Fibroblast of mammary gland (primary cell): Measurements from ENCODE around the gene PDE3A.
A peak's percentile ranks its signal among the peaks of the same experiment; 100 is the strongest.

ENCODE experiments used
- DNase-seq: peaks from one replicate; pipeline ENCODE4 v3.0.0-alpha.2; 2010; ENCODE audit warnings: low read depth
- H3K4me3 ChIP-seq: 2 replicates; pipeline ENCODE4 v1.5.1; 2011; ENCODE audit warnings: low read depth, mild to moderate bottlenecking, low read length, moderate library complexity; ENCODE audit not compliant: control insufficient read depth
- TF ChIP-seq, protein P1 (sequence below): conservative IDR thresholded peaks from 2 replicates; pipeline ENCODE4 v1.5.1; 2011; ENCODE audit warnings: low read depth, low read length, inconsistent platforms; ENCODE audit not compliant: control insufficient read depth, insufficient read depth

Gene PDE3A

GRCh38 chr12:20627001-20627588, 258.8 kb downstream of the PDE3A start:
- TF ChIP-seq, protein P1, sequence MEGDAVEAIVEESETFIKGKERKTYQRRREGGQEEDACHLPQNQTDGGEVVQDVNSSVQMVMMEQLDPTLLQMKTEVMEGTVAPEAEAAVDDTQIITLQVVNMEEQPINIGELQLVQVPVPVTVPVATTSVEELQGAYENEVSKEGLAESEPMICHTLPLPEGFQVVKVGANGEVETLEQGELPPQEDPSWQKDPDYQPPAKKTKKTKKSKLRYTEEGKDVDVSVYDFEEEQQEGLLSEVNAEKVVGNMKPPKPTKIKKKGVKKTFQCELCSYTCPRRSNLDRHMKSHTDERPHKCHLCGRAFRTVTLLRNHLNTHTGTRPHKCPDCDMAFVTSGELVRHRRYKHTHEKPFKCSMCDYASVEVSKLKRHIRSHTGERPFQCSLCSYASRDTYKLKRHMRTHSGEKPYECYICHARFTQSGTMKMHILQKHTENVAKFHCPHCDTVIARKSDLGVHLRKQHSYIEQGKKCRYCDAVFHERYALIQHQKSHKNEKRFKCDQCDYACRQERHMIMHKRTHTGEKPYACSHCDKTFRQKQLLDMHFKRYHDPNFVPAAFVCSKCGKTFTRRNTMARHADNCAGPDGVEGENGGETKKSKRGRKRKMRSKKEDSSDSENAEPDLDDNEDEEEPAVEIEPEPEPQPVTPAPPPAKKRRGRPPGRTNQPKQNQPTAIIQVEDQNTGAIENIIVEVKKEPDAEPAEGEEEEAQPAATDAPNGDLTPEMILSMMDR: no peak
- DNase-seq: no peak
- no peak overlapping the region for H3K4me3 ChIP-seq

- DNase-seq: no peak
- no peak overlapping the region for H3K4me3 ChIP-seq
- TF ChIP-seq, protein P1: no peak
These were observed 260.0 kb downstream of the PDE3A start for GRCh38 chr12:20628226-20628787.

GRCh38 chr12:20628999-20629398, 260.7 kb downstream of the PDE3A start:
- DNase-seq: no peak
- TF ChIP-seq, protein P1: no peak

DNA sequence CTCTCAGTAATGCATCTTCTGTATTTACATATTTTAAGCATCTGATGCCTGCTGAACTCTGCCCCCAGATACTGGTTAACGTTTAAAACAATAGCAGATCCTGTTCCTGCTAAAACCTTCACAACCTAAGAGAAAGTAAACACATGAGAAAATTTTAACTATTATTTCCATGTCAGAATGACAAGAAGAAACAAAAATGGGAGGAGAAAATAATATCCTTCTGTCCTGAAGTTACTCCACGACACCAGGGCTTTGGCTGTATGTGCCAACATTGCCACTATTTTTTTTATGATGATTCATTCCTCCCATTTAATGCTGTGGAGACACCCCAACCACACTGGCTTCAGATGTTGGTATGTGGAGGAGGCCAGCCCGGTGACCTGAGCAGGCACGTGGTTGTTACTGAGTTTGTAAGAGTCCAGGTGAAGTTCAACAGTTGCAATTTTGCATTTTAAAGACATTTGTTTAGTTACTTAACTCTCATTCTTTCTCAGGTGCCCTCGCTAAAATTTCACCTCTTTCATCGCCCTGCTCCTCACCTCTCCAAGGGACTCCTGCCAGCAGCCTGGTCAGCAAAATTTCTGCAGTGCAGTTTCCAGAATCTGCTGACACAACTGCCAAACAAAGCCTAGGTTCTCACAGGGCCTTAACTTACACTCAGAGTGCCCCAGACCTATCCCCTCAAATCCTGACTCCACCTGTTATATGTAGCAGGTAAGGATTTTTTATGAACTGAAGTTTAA, 261.2 kb downstream of the PDE3A start:
- peak; percentile 42 for DNase-seq
- TF ChIP-seq, protein P1: no peak
- H3K4me3 ChIP-seq: no peak overlapping the region

More at GRCh38 chr12:20628999-20629398, 260.7 kb downstream of the PDE3A start:
- no peak overlapping the region for H3K4me3 ChIP-seq

- TF ChIP-seq, protein P1: no peak
- DNase-seq: peak; percentile 44
- no peak overlapping the region for H3K4me3 ChIP-seq
These were observed 263.4 kb downstream of the PDE3A start for GRCh38 chr12:20631711-20632110.

GRCh38 chr12:20641106-20641505, 272.8 kb downstream of the PDE3A start:
- H3K4me3 ChIP-seq: no peak overlapping the region
- no peak for DNase-seq
- TF ChIP-seq, protein P1: no peak

GRCh38 chr12:20643822-20644221, 275.5 kb downstream of the PDE3A start:
- TF ChIP-seq, protein P1: no peak
- no peak overlapping the region for H3K4me3 ChIP-seq
- DNase-seq: no peak
